Fibroblast of villous mesenchyme (primary cell): Measurements from ENCODE around the gene SNED1. TPM values are rescaled to one million over a fixed set of nuclear protein-coding genes. Genes with fewer than 3 reads are reported as not detected.

Experiments used
- DNase-seq: peaks from one replicate; pipeline ENCODE4 v3.0.0-alpha.2; 2010; ENCODE audit warnings: low read depth
- H3K4me3 ChIP-seq: 2 replicates; pipeline ENCODE4 v1.5.1; 2011; ENCODE audit warnings: low read depth, mild to moderate bottlenecking, low read length
- total RNA-seq: library from RNA; depleted of rRNA; stranded (reverse); fragments of >200 nt; gene quantifications from 2 replicates; pipeline ENCODE4 v1.2.3, GENCODE V29; 2012
- TF ChIP-seq, protein P1 (sequence below): IDR thresholded peaks from 2 replicates; pipeline ENCODE4 v1.5.1; 2012; ENCODE audit warnings: low read depth, mild to moderate bottlenecking, low read length; ENCODE audit not compliant: insufficient read depth

SNED1 gene
- total RNA-seq, 1 donor = 6.5 TPM

DNA sequence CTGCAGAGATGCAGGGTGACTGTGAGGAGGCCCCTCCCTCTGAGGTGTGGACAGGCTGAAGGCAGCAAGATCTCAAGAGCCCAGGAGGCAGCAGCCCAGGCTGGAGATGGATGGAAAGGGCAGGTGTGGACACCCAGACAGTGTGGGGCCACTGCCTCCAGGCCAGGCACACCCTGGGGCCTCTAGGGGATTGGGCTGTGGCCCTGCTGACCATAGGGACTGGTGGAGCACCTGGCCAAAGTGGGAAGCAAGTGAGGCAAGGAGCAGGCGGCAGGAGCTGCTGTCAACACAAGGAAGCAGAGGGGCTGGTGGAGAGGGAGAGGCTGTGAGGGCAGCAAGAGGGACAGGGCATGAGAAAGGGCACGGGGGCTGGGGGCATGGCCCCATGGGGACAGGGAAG lies 10.8 kb downstream of the SNED1 start:
- DNase-seq = no peak
- TF ChIP-seq, protein P1, sequence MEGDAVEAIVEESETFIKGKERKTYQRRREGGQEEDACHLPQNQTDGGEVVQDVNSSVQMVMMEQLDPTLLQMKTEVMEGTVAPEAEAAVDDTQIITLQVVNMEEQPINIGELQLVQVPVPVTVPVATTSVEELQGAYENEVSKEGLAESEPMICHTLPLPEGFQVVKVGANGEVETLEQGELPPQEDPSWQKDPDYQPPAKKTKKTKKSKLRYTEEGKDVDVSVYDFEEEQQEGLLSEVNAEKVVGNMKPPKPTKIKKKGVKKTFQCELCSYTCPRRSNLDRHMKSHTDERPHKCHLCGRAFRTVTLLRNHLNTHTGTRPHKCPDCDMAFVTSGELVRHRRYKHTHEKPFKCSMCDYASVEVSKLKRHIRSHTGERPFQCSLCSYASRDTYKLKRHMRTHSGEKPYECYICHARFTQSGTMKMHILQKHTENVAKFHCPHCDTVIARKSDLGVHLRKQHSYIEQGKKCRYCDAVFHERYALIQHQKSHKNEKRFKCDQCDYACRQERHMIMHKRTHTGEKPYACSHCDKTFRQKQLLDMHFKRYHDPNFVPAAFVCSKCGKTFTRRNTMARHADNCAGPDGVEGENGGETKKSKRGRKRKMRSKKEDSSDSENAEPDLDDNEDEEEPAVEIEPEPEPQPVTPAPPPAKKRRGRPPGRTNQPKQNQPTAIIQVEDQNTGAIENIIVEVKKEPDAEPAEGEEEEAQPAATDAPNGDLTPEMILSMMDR = no peak
- H3K4me3 ChIP-seq = no peak overlapping the region

DNA sequence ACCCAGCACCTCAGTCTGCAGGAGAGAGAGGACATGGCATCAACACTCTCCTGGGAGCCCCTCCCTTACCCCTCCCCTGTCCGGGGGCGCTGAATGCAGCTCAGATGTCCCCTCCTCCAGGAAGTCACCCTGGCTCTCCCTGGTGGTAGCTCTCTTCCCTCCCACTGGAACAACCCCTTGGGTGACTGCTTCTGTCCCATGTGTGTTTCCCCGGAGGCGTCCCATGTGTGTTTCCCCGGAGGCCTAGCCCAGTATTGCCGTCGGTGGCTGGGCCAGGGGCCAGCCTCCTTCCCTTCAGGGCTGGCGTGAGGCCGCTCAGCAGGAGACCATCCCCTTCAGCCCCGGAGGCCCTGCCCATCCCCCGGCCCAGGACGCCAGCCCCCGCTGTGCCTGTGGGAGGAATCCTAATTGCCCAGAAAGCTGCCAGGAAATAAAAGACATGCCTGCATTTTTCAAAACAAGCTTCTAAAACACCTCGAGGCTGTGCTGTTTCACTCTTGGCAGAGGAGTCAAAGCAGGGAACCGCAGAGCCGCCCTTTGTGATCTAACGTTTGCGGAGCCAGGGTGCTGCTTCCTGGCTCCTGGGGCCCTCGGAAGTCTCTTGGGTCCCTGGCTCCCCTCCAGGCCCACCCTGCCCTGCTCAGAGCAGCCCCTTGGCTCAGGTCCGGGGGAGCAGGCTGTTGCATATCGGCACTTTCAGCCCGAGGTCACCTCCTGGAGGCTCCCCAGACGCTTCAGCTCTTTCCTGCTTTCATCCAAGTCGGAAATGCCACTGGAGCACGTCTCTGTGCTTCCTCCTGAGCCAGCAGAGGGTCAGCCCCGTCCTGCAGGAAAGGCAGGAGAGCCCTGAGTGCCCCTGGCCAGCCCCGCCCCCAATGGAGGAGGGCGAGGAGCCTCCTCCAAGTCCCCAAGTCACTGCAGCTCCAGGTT lies 11.4 kb downstream of the SNED1 start:
- peak; percentile 80 for DNase-seq
- peak overlapping the region; percentile 27 for H3K4me3 ChIP-seq
- TF ChIP-seq, protein P1 = no peak

DNA sequence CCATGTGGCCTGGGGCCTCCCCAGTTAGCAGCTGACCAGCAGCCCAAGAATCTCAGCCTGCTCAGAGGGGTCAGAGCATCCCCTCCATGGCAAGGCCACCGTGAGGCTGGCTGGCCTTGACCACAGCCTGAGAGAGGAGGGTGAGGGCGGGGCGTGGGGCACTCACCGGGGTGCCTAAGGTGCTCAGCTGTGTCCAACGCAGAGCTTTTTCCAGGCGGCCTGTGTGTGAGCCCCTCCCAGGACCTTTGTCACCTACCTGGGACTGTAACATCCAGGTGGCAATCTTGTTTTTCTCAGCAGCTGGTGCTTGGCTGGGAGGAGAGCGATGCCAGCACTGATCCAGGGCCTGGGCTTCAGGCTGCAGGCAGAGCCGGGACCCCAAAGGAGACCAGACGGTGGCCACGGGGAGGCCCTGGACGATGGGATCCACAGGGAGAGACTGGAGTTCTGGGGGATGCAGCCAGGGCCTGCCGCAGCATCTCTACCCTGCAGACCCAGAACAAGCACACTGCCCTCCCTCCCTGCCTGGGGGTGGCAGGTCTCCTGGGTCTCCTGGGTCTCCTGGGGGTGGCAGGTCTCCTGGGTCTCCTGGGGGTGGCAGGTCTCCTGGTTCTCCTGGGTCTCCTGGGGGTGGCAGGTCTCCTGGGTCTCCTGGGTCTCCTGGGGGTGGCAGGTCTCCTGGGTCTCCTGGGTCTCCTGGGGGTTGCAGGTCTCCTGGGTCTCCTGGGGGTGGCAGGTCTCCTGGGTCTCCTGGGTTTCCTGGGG lies 12.3 kb downstream of the SNED1 start:
- no peak for DNase-seq
- H3K4me3 ChIP-seq = no peak overlapping the region
- TF ChIP-seq, protein P1 = no peak

DNA sequence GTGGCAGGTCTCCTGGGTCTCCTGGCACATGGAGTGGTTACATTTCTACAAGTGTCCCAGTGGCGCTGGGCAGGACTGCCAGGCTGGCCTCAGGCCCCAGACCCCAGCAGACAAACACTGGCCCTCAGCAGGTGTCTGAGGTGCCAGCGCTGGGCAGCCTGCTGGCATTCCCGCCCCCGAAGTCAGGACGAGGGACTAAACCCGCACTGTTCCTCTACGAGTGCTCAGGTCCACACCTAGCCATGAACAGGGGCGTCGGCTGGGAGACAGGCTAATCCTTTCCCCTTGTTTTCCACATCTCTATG lies 12.8 kb downstream of the SNED1 start:
- DNase-seq = no peak
- no peak overlapping the region for H3K4me3 ChIP-seq
- TF ChIP-seq, protein P1 = no peak

DNA sequence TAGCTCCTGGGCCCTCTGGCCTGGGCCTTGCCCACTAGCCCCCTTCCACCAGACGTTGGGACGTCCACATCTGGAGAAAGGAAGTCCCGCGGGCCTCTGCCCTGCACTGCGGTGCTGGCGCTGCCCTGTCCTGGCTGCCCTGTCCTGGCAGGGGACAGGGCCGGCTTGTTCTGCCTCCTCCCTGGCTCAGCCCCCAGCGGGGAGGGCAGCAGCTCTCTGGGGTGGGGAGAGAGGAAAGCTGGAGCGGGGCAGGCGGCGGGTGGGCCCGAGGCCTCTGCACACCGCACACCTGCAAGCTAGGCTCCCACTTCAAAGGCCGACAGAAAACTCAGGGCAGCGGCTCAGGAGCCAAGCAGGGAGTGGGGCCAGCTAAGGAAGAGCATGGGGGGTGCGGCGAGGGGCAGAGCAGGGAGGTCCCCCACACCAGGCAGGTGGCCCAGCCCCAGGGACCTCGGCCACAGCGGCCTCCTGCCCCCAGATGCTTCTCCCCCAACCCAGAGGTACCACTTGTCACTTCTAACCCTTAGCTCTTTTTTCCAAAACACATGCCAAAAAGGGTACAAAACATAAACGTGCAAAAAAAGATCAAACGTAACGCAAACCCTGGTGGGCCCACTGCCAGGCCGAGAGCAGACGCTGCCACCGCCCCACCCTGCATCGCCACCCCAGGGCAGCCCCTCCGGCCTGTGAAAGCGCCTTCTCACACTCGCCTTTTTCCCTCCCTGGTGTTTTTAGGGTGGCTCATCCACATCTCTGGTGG lies 13.5 kb downstream of the SNED1 start:
- TF ChIP-seq, protein P1 = no peak
- no peak overlapping the region for H3K4me3 ChIP-seq
- DNase-seq = no peak

DNA sequence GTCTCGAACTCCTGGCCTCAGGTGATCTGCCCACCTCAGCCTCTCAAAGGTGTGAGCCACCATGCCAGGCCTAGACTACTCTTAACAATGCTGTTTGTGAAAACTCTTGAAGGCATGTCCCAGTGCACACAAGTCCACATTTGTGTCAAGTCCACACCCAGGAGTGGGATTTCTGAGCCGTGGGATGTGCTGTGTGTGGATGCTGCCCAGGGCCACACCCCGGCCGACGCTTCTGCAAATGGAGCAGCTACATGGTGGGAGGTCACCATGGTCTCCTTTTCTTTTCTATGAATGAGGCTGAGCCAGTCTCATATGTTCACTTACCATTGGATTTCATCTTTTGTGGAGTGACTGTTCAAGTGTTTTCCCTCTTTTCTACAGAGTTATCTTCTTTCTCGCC lies 15.8 kb downstream of the SNED1 start:
- TF ChIP-seq, protein P1 = no peak
- no peak for DNase-seq

More for the DNA sequence above, 15.8 kb downstream of the SNED1 start:
- H3K4me3 ChIP-seq = no peak overlapping the region
